Activated naive CD4-positive, alpha-beta T cell treated with anti-CD3 and anti-CD28 coated beads, Interleukin-2, amount 50 U/mL, for 16 hours (primary cell): ENCODE results near the gene MILR1.
"Not testable (repeated sequence)": the region's sequence is repeated elsewhere in the genome, so short reads cannot be mapped to it uniquely, and the experiment has no call there.

ENCODE experiments used
- DNase-seq: peaks from one replicate; pipeline ENCODE4 v3.0.0-alpha.2; 2020

MILR1 gene

DNA sequence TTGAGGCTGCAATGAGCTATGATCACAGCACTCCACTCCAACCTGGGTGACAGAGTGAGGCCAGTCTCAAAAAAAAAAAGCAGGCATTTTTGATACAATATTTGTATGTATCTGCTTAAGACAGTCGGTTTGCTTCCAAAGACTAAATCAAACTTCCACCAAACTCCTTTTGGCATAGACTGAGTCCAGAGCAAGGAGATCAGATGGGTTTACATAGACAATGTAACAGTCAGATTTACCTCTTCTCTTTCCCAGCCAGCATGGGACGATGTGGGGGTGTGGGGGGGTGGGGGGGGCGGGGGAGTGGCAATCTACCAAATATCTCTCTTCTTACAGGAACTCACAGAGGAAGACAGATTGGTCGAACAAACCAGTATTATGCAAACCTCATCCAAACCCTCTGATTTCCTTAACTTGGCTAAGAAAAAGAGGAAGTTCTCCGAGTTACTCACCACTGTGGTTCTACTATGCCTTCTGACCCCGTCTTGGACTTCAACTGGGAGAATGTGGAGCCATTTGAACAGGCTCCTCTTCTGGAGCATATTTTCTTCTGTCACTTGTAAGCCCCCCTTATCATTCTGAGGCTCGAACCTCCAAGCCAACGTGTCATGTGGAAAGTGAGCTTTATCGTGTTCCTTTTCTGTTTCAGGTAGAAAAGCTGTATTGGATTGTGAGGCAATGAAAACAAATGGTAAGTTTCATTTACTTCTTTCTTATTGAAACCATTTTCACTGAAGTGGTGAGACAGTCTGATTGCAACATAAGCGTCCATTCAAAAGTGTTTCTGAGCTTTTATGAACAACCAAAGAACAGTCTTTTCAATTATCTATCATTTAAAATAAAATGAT, at the start of gene MILR1:
TSS of gene MILR1 (plus strand) at position 451 of the 848 bp plus-strand sequence. CDS start at position 505, 54 bp downstream.
- no peak for DNase-seq

DNA sequence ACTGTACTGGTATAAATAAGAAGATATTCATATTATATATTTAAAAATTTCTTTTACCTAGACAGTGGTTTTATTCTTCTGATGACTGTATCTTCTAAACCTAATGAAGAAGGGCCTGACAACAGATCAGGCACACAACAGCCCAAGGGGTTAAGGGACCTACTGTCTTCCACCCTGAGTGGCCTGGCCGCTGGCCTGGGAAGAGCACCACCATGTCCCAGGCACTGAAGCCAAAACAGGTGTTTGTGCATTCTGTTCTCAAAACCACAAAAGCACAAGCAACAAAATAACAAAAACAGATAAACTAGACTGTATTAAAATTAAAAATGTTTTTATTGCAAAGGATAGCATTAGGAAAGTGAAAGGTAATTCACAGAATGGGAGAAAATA, 49.2 kb upstream of the MILR1 start:
- DNase-seq, result no peak

DNA sequence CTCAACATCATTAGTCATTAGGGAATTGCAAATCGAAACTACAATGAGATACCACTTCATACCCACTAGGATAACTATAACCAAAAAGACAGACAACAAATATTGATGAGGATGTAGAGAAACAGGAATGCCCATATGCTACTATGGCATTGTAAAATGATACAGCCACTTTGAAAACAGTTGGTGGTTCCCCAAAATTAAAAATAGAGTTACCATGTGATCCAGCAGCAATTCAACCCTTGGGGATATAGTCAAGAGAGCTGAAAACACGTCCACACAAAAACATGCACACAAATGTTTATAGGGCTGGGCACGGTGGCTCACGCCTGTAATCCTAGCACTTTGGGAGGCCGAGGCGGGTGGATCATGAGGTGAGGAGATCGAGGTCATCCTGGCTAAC, 48.3 kb upstream of the MILR1 start:
- no peak for DNase-seq

DNA sequence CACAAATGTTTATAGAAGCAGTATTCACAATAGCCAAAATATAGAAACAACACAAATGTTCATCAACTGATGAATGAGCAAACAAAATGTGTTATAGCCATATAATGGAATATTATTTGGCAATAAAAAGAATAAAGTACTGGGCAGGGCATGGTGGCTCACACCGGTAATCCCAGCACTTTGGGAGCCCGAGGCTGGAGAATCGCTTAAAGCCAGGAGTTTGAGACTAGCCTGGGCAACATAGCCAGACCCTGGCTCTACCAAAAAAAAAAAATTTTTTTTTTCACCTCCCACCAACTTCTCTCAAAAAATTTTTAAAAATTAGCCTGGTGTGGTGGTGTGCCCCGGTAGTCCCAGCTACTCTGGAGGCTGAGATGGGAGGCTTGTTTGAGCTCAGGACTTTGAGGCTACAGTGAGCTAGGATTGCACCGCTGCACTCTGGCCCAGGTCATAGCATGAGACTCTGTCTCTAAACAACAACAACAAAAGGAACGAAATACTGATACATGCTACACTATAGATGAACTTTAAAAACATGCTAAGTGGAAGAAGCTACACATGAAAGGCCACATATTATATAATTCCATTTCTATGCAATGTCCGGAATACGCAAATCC, 47.6 kb upstream of the MILR1 start:
- no peak for DNase-seq

DNA sequence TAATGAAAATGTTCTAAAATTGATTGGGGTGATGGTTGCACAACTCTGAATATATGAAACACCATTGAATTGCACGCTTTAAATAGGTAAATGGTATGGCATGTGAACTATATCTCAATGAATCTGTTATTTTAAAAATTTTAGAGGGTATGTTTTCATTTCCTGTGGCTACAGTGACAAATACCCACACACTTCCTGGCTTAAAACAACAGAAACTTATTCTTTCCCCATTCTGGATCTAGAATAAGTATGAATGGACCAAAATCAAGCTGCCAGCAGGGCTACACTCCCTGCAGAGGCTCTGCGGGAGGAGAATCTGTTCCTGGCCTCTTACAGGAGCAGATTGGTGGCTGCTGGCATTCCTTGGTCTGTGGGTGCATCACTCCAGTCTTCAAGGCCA, 47.0 kb upstream of the MILR1 start:
- no peak for DNase-seq

DNA sequence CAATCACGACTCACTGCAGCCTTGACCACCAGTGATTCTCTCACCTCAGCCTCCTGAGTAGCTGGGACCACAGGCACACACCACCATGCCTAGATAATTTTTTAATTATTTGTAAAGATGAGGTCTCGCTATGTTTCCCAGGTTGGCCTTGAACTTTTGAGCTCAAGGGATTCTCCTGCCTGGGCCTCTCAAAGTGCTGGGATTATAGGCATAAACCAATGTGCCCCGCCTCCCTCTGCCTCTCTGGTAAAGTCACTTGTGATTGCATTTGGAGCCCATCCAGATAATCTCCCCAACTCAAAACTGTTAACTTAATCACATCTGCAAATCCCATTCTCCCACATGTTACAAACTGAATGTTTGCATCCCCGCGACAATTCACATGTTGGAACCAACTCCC, 46.4 kb upstream of the MILR1 start:
- no peak for DNase-seq

DNA sequence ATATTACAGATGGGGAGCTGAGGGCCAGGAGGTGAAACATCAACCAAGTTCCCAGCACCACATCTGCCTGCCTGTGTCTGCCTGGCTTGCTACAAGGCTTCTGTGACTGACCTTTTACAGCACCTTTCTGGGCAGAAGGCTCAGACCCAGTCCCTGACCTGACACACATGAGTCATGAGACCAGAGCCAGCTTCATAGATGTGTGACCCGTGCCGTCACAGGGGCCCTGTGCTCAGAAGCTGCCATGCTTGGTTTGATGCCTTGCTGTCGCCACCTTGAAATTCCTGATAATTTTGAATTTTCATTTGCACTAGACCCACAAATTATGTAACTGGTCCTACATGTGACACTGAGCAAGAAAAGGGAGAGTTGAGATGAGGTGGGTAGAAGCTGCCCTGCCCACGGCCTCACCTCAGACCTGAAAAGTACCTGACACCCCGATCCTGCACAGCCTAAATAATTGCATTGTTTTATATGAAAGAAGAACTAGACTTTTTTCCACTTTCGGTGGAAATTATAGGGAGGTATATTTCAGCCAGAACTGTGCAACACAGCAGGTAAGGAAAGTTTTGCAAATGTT, 44.9 kb upstream of the MILR1 start:
- DNase-seq, result no peak

DNA sequence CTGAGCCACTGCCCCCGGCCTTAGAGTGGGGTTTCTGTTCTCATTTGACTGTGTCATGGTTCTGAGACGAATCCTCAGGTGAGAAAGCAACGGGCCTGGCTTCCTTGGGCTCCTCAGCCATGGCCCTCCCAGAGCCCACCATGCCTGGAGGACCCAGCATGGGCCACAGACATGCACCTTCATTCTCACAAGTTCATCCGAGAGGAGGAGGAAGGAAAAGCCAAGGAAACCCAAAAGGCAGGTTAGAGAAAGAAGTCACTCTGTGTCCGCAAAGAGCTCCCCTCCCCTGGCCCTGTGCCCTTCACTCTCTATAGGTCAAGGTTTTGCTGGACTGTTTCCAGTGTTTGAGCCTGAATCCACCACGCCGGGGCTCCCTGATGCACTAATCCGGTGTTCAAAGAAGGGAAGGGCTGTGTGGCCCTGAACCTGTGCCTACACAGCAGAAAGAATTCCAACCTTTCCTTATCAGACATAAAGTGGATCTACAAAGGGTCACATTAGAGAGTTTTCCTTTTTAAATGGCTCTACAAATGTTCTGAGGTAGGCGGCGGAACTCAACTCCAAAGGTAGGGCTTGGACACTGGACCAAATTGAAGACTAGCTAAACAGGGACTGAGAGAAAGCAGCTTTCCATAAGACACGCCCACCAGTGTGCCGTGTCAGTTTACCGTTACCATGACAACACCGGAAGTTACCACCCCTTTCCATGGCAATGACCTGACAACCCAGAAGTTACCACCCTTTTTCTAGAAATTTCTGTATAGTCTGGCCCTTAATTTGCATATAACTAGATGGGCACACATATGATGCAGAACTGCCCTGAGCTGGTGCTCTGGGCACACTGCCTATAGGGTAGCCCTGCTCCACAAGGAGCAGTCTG, 42.4 kb upstream of the MILR1 start:
- DNase-seq, result no peak

GRCh38 chr17:64410750-64411490, 38.0 kb upstream of the MILR1 start:
- DNase-seq, result no peak

- DNase-seq, result no peak
These were observed 36.7 kb upstream of the MILR1 start for GRCh38 chr17:64411999-64412771.

DNA sequence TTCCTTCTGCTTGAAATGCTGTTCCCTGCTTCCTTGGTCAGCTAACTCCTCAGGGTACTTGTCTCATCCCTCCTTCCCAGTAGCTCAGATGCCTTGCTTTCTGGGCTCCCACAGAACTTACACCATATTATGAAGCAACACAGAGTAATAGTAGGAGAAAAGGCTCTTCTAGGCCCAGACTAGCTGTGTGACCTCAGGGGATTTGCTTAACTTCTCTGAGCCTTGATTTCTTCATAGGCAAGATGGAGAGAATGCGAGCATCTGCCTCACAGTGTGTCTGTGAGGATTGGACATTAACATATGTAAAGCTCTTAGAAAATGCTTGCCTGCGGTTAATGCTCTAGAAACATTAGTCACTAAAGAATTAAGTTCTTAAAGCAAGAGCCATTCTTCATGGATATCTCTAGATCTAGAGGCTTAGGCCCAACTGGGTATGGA, 36.0 kb upstream of the MILR1 start:
- no peak for DNase-seq

DNA sequence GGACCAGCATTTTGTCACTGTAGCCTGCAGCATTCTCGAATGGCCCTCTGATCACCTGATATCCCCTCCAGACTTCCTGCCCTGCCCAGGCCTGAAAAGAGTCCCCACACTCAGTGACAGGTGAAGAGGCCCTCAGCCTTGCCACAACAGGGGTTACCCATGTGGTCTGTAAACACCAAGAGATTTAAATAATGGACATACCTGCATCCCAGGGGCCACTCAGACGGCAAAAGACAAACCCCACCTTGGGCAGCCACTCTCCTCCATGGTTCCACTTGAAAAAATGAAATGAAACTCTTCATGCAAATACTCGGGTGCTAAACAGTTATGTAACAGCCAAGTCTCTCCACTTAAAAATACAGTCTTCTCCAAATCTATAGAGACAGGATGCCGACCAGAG, 35.4 kb upstream of the MILR1 start:
- no peak for DNase-seq

DNA sequence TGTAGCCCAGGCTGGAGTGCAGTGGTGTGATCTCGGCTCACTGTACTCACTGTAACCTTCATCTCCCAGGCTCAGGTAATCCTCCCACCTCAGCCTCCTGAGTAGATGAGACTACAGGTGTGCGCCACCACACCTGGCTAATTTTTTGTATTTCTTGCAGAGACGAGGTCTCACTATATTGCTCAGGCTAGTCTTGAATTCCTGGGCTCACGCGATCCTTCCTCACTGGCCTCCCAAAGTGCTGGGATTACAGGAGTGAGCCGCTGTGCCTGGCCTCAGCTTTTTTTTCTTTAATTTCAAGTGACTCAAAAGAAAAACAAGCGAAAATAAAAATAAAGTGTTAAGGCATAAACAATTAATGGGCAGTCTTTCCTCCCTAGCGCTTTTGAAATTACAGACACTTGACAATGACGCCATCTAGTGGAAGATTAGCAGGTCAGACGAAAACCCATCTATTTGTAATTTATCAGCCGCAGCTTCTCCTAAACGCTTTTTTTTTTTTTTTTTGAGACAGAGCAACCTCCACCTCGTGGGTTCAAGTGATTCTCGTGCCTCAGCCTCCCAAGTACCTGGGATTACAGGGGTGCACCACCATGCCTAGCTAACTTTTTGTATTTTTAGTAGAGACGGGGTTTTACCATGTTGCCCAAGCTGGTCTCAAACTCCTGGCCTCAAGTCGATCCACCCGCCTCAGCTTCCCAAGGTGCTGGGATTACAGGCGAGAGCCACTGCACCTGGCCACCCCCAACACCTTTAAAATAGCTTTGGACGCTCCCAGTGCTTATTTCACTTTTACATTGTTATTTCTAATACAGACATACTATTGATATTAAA, 30.2 kb upstream of the MILR1 start:
- no peak for DNase-seq

DNA sequence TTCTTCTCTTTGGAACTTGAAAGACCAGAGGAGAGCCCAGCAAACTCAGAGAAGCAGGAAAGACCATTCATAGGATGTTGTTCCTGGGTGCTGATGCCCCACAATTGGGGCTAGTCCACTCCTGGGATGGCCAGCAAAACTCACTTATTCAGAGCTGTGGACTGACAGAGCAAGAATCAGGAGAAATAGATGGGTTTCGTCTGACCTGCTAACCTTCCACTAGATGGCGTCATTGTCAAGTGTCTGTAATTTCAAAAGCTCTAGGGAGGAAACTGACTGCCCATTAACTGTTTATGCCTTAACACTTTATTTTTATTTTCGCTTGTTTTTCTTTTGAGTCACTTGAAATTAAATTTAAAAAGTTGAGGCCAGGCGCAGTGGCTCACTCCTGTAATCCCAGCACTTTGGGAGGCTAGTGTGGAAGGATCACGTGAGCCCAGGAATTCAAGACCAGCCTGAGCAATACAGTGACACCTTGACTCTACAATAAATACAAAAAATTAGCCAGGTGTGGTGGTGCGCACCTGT, 28.7 kb upstream of the MILR1 start:
- no peak for DNase-seq

GRCh38 chr17:64422121-64422520, 26.8 kb upstream of the MILR1 start:
- DNase-seq, result not testable (repeated sequence)

- DNase-seq, result no peak
These were observed 25.0 kb upstream of the MILR1 start for GRCh38 chr17:64423881-64424280.

- DNase-seq, result no peak
These were observed 24.5 kb upstream of the MILR1 start for GRCh38 chr17:64424324-64424849.

- DNase-seq, result no peak
These were observed 23.7 kb upstream of the MILR1 start for GRCh38 chr17:64425191-64425590.

DNA sequence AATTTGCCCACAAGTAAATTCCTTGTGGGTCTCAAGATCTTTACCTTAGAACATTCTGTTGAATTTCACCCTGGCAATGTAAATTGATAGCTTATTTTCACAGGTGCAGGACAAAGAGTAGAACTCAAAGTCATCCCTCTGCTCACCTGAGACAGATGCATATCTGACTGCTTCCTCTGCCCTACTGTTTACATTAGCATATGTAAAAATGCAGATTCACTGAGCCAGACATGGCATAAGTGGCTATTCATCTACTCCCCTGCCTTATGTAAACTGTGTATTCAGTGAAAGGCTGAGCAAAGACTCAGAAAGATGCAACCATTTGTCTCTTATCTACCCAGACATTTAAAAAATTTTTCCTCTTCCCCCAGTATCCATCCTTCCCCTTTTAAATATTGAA, 22.3 kb upstream of the MILR1 start:
- no peak for DNase-seq

DNA sequence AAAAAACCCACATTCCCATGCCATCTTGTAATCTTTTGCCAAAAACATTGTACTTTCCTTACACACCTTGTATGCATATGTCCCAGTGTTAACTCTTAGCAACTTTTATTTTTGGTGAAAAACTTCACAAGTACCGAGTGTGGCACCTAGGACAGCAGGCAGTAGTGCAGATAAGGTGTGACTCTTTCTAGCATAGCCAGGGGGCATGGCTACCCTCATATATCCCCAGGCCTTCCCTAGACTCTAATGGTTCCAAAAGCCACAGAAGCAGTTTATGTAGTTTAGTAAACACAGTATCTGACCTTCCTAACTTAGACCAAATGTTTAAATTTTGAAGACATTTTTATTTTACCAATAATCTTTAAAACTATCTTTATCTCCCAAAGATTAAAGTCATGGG, 20.5 kb upstream of the MILR1 start:
- DNase-seq, result no peak
